ENCODE measurements around the gene PDGFC.
"Not testable (repeated sequence)": the region's sequence is repeated elsewhere in the genome, so short reads cannot be mapped to it uniquely, and the experiment has no call there.

The PDGFC gene

GRCh38 chr4:156948738-156949137 is 22.9 kb downstream of the PDGFC start:
- Mint-ChIP-seq H3K36me3 (no peaks in the 10 kb centered on the region), H3K9me3 (peaks cover 4% of the 10 kb centered on the region), H3K27me3 (no peaks in the 10 kb centered on the region), H3K4me1 (no peaks in the 10 kb centered on the region), H3K27ac (no peak overlapping the region), H3K4me3 (no peak overlapping the region)
- no peak for ATAC-seq

- Mint-ChIP-seq H3K27me3 (no peaks in the 10 kb centered on the region), H3K4me3 (no peak overlapping the region), H3K4me1 (no peaks in the 10 kb centered on the region), H3K36me3 (no peaks in the 10 kb centered on the region), H3K9me3 (peaks cover 4% of the 10 kb centered on the region), H3K27ac (no peak overlapping the region)
- ATAC-seq: no peak
Measured at GRCh38 chr4:156948133-156948532, 23.5 kb downstream of the PDGFC start.

GRCh38 chr4:156946516-156947424 is 24.8 kb downstream of the PDGFC start:
- no peak overlapping the region for H3K4me3 Mint-ChIP-seq
- H3K27ac Mint-ChIP-seq: no peak overlapping the region
- peaks cover 4% of the 10 kb centered on the region for H3K9me3 Mint-ChIP-seq
- H3K4me1 Mint-ChIP-seq: no peaks in the 10 kb centered on the region
- peak; percentile 20 for ATAC-seq
- no peaks in the 10 kb centered on the region for H3K36me3 Mint-ChIP-seq
- H3K27me3 Mint-ChIP-seq: no peaks in the 10 kb centered on the region

DNA sequence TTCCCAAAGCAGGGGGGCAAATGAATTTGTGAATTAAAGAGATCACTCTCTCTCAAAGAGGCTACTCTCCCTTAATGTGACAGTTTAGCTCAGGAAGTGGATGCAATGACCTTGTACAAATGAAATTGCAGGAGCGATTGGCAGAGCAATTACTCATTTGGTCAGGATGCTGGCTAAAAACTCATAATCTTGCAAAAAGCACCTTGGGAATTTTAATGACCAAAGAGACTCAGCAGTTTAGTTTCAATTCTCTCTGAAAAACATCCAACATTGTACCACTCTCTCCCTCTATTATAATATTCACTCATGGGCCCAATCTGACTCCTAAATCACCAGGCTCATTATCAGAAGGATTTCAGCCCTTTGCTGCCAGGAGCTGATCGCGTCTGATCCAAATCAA is 26.1 kb downstream of the PDGFC start:
- H3K9me3 Mint-ChIP-seq: peaks cover 4% of the 10 kb centered on the region
- H3K27ac Mint-ChIP-seq: no peak overlapping the region
- H3K36me3 Mint-ChIP-seq: no peaks in the 10 kb centered on the region
- H3K27me3 Mint-ChIP-seq: no peaks in the 10 kb centered on the region
- no peaks in the 10 kb centered on the region for H3K4me1 Mint-ChIP-seq
- H3K4me3 Mint-ChIP-seq: no peak overlapping the region
- ATAC-seq: no peak

DNA sequence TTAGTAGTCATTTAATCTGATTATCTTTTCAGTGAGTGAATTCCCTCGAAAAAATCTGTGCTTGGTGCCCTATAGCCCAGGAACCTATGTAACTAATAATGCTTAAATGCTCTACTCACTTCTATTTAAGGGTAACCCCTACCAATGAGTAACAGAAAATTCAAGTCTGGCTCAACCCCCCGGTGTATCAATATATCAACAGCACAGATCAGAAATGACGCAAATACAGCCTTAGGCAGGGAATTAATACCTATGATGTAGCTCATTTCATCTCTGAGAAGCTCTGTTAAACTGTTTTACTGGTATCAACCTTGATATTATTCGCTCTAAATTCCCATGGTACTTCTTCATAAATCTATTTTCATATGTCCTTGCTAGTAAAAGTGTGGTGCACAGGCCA is 28.6 kb downstream of the PDGFC start:
- no peaks in the 10 kb centered on the region for H3K27me3 Mint-ChIP-seq
- no peaks in the 10 kb centered on the region for H3K4me1 Mint-ChIP-seq
- ATAC-seq: no peak
- H3K27ac Mint-ChIP-seq: no peak overlapping the region
- H3K9me3 Mint-ChIP-seq: peaks cover 4% of the 10 kb centered on the region
- no peak overlapping the region for H3K4me3 Mint-ChIP-seq
- no peaks in the 10 kb centered on the region for H3K36me3 Mint-ChIP-seq

GRCh38 chr4:156941940-156942548 is 29.6 kb downstream of the PDGFC start:
- H3K27ac Mint-ChIP-seq: no peak overlapping the region

GRCh38 chr4:156939801-156940200 is 31.8 kb downstream of the PDGFC start:
- no peak for ATAC-seq
- no peak overlapping the region for H3K27ac Mint-ChIP-seq
- H3K9me3 Mint-ChIP-seq: peaks cover 5% of the 10 kb centered on the region

More at GRCh38 chr4:156941940-156942548, 29.6 kb downstream of the PDGFC start:
- H3K4me1 Mint-ChIP-seq: no peaks in the 10 kb centered on the region
- no peak for ATAC-seq
- no peaks in the 10 kb centered on the region for H3K27me3 Mint-ChIP-seq
- no peaks in the 10 kb centered on the region for H3K36me3 Mint-ChIP-seq
- no peak overlapping the region for H3K4me3 Mint-ChIP-seq
- peaks cover 4% of the 10 kb centered on the region for H3K9me3 Mint-ChIP-seq

GRCh38 chr4:156939139-156939538 is 32.5 kb downstream of the PDGFC start:
- Mint-ChIP-seq H3K4me1 (no peaks in the 10 kb centered on the region), H3K27ac (no peak overlapping the region), H3K27me3 (no peaks in the 10 kb centered on the region), H3K36me3 (no peaks in the 10 kb centered on the region), H3K4me3 (no peak overlapping the region), H3K9me3 (peaks cover 2% of the 10 kb centered on the region)
- no peak for ATAC-seq

More at GRCh38 chr4:156939801-156940200, 31.8 kb downstream of the PDGFC start:
- H3K36me3 Mint-ChIP-seq: no peaks in the 10 kb centered on the region
- H3K27me3 Mint-ChIP-seq: no peaks in the 10 kb centered on the region
- no peaks in the 10 kb centered on the region for H3K4me1 Mint-ChIP-seq
- no peak overlapping the region for H3K4me3 Mint-ChIP-seq

DNA sequence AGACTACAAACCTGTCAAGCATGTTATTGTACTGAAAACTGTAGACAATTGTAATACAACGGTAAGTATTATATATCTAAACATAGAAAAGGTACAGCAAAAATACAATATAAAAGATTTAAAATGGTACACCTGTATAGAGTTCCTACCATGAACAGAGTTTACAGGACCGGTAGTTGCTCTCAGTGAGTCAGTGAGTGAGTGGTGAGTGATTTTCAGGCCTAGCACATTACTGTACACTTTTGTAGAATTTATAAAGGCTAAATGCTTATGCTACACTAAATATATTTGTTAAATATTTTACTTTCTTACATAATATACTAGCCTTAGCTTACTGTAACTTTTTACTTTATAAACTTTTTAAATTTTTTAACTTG is 37.4 kb downstream of the PDGFC start:
- Mint-ChIP-seq H3K27me3 (no peaks in the 10 kb centered on the region), H3K36me3 (no peaks in the 10 kb centered on the region), H3K4me3 (no peak overlapping the region), H3K4me1 (no peaks in the 10 kb centered on the region), H3K9me3 (peaks cover 6% of the 10 kb centered on the region), H3K27ac (no peak overlapping the region)
- no peak for ATAC-seq

DNA sequence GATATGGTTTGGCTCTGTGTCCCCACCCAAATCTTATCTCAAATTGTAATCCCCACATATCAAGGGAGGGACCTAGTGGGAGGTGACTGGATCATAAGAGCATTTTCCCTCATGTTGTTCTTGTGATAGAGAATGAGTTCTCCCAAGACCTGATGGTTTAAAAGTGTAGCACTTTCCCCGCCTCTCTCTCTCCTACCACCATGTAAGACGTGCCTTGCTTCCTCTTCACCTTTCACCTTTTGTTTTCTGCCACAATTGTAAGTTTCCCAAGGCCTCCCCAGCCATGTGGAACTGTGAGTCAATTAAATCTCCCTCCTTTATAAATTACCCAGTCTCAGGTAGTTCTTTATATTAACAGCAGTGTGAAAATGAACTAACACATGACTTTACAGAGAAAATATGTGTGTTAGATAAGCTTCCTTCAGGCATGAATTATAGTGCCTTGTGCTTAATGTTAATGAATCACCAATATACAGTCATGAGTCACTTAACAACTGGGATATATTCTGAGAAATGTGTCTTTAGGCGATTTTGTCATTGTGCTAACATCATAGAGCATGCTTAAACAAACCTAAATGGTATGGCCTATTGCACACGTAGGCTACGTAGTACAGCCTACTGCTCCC is 37.9 kb downstream of the PDGFC start:
- Mint-ChIP-seq H3K4me1 (no peaks in the 10 kb centered on the region), H3K36me3 (no peaks in the 10 kb centered on the region), H3K4me3 (no peak overlapping the region), H3K9me3 (peaks cover 6% of the 10 kb centered on the region), H3K27me3 (no peaks in the 10 kb centered on the region), H3K27ac (no peak overlapping the region)
- ATAC-seq: no peak

GRCh38 chr4:156932360-156932759 is 39.2 kb downstream of the PDGFC start:
- H3K27me3 Mint-ChIP-seq, H3K36me3 Mint-ChIP-seq, ATAC-seq, H3K4me1 Mint-ChIP-seq, H3K4me3 Mint-ChIP-seq, H3K27ac Mint-ChIP-seq: not testable (repeated sequence)
- H3K9me3 Mint-ChIP-seq: peaks cover 11% of the 10 kb centered on the region

DNA sequence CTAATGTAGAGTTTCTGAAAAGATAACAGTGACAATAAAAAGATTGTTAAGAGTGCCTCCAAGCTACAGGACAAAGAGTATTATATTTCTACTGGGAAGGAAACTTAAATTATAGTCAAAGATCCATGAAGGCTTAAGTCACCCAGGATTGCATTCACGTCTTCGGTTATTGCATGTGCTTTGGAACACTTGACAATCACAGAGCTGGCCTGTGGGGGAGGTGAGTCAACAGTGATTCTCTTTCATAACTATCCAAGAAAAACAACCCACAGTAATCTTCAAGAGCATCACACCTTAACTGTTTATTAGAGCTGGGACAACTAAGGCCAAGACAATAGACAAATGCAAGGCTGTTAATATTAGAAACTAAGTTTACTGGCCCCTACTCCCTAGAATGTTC is 40.3 kb downstream of the PDGFC start:
- ATAC-seq: no peak
- Mint-ChIP-seq H3K4me1 (no peaks in the 10 kb centered on the region), H3K36me3 (no peaks in the 10 kb centered on the region), H3K27me3 (no peaks in the 10 kb centered on the region), H3K9me3 (peaks cover 13% of the 10 kb centered on the region), H3K27ac (no peak overlapping the region), H3K4me3 (no peak overlapping the region)

- Mint-ChIP-seq H3K36me3 (no peaks in the 10 kb centered on the region), H3K9me3 (peaks cover 13% of the 10 kb centered on the region), H3K4me3 (no peak overlapping the region), H3K27ac (no peak overlapping the region), H3K27me3 (no peaks in the 10 kb centered on the region), H3K4me1 (no peaks in the 10 kb centered on the region)
- ATAC-seq: no peak
Measured at GRCh38 chr4:156929386-156930105, 42.1 kb downstream of the PDGFC start.

DNA sequence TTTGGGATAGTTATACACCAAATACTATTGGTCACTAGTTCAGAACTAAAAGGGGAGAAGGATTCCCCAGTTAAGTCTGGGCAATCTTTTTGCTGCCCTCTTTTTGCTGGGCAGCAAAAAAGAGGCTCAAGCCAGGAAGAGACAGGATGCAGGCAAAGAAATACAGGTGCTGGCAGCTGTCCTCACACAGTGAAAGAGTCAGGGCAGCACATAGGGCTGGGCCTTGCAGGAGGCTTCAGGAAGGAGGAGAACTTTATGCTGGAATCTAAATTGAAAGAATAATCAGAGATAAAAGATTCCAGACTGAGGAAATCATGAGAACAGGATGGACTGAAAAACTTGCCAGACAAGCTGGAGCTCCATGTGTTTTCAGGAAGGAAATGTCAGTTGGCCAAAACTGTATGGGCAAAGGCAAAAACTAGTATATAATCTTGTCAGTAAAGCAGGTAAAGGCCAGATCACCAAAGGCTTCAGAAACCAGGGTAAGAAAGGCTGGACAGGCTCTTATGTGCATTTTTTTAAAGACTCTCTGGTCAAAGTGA is 46.8 kb downstream of the PDGFC start:
- ATAC-seq: no peak
- Mint-ChIP-seq H3K4me3 (no peak overlapping the region), H3K36me3 (no peaks in the 10 kb centered on the region), H3K27ac (no peak overlapping the region), H3K27me3 (no peaks in the 10 kb centered on the region), H3K9me3 (peaks cover 9% of the 10 kb centered on the region), H3K4me1 (no peaks in the 10 kb centered on the region)

- Mint-ChIP-seq H3K9me3 (peaks cover 9% of the 10 kb centered on the region), H3K4me1 (no peaks in the 10 kb centered on the region), H3K27ac (no peak overlapping the region), H3K27me3 (no peaks in the 10 kb centered on the region), H3K36me3 (no peaks in the 10 kb centered on the region), H3K4me3 (no peak overlapping the region)
- no peak for ATAC-seq
Measured at GRCh38 chr4:156923525-156923924, 48.1 kb downstream of the PDGFC start.

All from stimulated activated memory B cell treated with anti-CD40 and anti-IgM and Interleukin-4, amounts not matched to agents 10 μg/mL and 1 μg/mL and 100 μg/mL, for 72 hours (primary cell).